Measurements from ENCODE around the gene VSNL1. TPM values are rescaled to one million over a fixed set of nuclear protein-coding genes. Genes with fewer than 3 reads are reported as not detected.

VSNL1 gene
- total RNA-seq, 1 donor from 2014 or later: 65.6 TPM

- ATAC-seq: no peak
These were observed 106.6 kb downstream of the VSNL1 start for GRCh38 chr2:17646838-17647701.

- no peak for ATAC-seq
These were observed 108.1 kb downstream of the VSNL1 start for GRCh38 chr2:17648581-17648980.

GRCh38 chr2:17649026-17649425, 108.5 kb downstream of the VSNL1 start:
- ATAC-seq: no peak

- ATAC-seq: no peak
These were observed 112.3 kb downstream of the VSNL1 start for GRCh38 chr2:17652681-17653394.

- no peak for ATAC-seq
These were observed 117.3 kb downstream of the VSNL1 start for GRCh38 chr2:17657759-17658158.

GRCh38 chr2:17658251-17658843, 117.9 kb downstream of the VSNL1 start:
- no peak for ATAC-seq

GRCh38 chr2:17660219-17660618, 119.7 kb downstream of the VSNL1 start:
- no peak for ATAC-seq

- ATAC-seq: peak; percentile 53
These were observed 121.0 kb downstream of the VSNL1 start for GRCh38 chr2:17661460-17661859.

- ATAC-seq: no peak
These were observed 122.2 kb downstream of the VSNL1 start for GRCh38 chr2:17662723-17663122.

- no peak for ATAC-seq
These were observed 124.0 kb downstream of the VSNL1 start for GRCh38 chr2:17664534-17664933.

- ATAC-seq: no peak
These were observed 127.4 kb downstream of the VSNL1 start for GRCh38 chr2:17667898-17668297.

GRCh38 chr2:17672583-17673317, 132.3 kb downstream of the VSNL1 start:
- no peak for ATAC-seq

- ATAC-seq: no peak
These were observed 134.3 kb downstream of the VSNL1 start for GRCh38 chr2:17674817-17675216.

GRCh38 chr2:17680119-17680518, 139.6 kb downstream of the VSNL1 start:
- ATAC-seq: no peak

- ATAC-seq: no peak
These were observed 141.8 kb downstream of the VSNL1 start for GRCh38 chr2:17682098-17682857.

- ATAC-seq: no peak
These were observed 143.5 kb downstream of the VSNL1 start for GRCh38 chr2:17683981-17684380.

GRCh38 chr2:17688600-17688999, 148.1 kb downstream of the VSNL1 start:
- ATAC-seq: no peak

GRCh38 chr2:17689010-17689409, 148.5 kb downstream of the VSNL1 start:
- ATAC-seq: no peak

GRCh38 chr2:17690776-17691175, 150.3 kb downstream of the VSNL1 start:
- no peak for ATAC-seq
